NCI-H345 treated with DMSO at 0.1 percent for 48 hours (cell line): ENCODE results near the gene KCTD8.
"Not testable (repeated sequence)": the region's sequence is repeated elsewhere in the genome, so short reads cannot be mapped to it uniquely, and the experiment has no call there.

ENCODE experiments used
- DNase-seq: peaks from one replicate; lab custom pipeline; 2025; ENCODE audit not compliant: unreplicated experiment; lab: John Stamatoyannopoulos, UW

Gene KCTD8

GRCh38 chr4:44342800-44343199 lies 105.8 kb downstream of the KCTD8 start:
- DNase-seq, result no peak

GRCh38 chr4:44326741-44327140 lies 121.9 kb downstream of the KCTD8 start:
- no peak for DNase-seq

GRCh38 chr4:44320833-44321232 lies 127.8 kb downstream of the KCTD8 start:
- no peak for DNase-seq

- DNase-seq, result no peak
Measured at GRCh38 chr4:44319129-44319528, 129.5 kb downstream of the KCTD8 start.

- no peak for DNase-seq
Measured at GRCh38 chr4:44313702-44314101, 134.9 kb downstream of the KCTD8 start.

- DNase-seq, result no peak
Measured at GRCh38 chr4:44287505-44287904, 161.1 kb downstream of the KCTD8 start.

- no peak for DNase-seq
Measured at GRCh38 chr4:44279469-44279868, 169.1 kb downstream of the KCTD8 start.

GRCh38 chr4:44279066-44279465 lies 169.5 kb downstream of the KCTD8 start:
- no peak for DNase-seq

GRCh38 chr4:44257461-44257860 lies 191.1 kb downstream of the KCTD8 start:
- no peak for DNase-seq

GRCh38 chr4:44256414-44256813 lies 192.2 kb downstream of the KCTD8 start:
- DNase-seq, result no peak

- DNase-seq, result no peak
Measured at GRCh38 chr4:44237643-44238042, 211.0 kb downstream of the KCTD8 start.

GRCh38 chr4:44235897-44236296 lies 212.7 kb downstream of the KCTD8 start:
- no peak for DNase-seq

GRCh38 chr4:44232262-44232661 lies 216.3 kb downstream of the KCTD8 start:
- no peak for DNase-seq

GRCh38 chr4:44231006-44231405 lies 217.6 kb downstream of the KCTD8 start:
- no peak for DNase-seq

- DNase-seq, result no peak
Measured at GRCh38 chr4:44228326-44228725, 220.3 kb downstream of the KCTD8 start.

- DNase-seq, result no peak
Measured at GRCh38 chr4:44221407-44221806, 227.2 kb downstream of the KCTD8 start.

- no peak for DNase-seq
Measured at GRCh38 chr4:44210750-44211149, 237.9 kb downstream of the KCTD8 start.

- no peak for DNase-seq
Measured at GRCh38 chr4:44196796-44197195, 251.8 kb downstream of the KCTD8 start.

GRCh38 chr4:44194365-44194764 lies 254.2 kb downstream of the KCTD8 start:
- DNase-seq, result no peak

GRCh38 chr4:44186850-44187246 lies 261.8 kb downstream of the KCTD8 start:
- no peak for DNase-seq

GRCh38 chr4:44186096-44186849 lies 262.3 kb downstream of the KCTD8 start:
- no peak for DNase-seq

- not testable (repeated sequence) for DNase-seq
Measured at GRCh38 chr4:44181491-44182349, 266.9 kb downstream of the KCTD8 start.
